DOHH2 (cell line): ENCODE data around the gene MAB21L3.

Experiments
- H3F3A ChIP-seq: fragments of 200-600 bp; sonication (generic), shearing (Covaris generic); 2 replicates; pipeline ENCODE4 v1.6.0; 2016; ENCODE audit warnings: antibody characterized with exemption, mild to moderate bottlenecking; ENCODE audit not compliant: control insufficient read depth, insufficient read depth
- H3K27ac ChIP-seq: fragments of 200-600 bp; sonication (generic); 2 replicates; pipeline ENCODE4 v1.5.1; 2014; ENCODE audit warnings: low read depth, mild to moderate bottlenecking, low read length, moderate library complexity
- H3K27me3 ChIP-seq: fragments of 200-600 bp; sonication (generic); 2 replicates; pipeline ENCODE4 v1.6.1; 2014; ENCODE audit warnings: mild to moderate bottlenecking, low read length, mixed read lengths; ENCODE audit not compliant: control insufficient read depth
- H3K36me3 ChIP-seq: fragments of 200-600 bp; sonication (generic); 2 replicates; pipeline ENCODE4 v1.6.1; 2014; ENCODE audit warnings: mild to moderate bottlenecking, low read length, moderate library complexity, mixed read lengths; ENCODE audit not compliant: control insufficient read depth
- H3K4me1 ChIP-seq: fragments of 200-600 bp; sonication (generic); 2 replicates; pipeline ENCODE4 v1.6.1; 2014; ENCODE audit warnings: mild to moderate bottlenecking, low read length, mixed read lengths; ENCODE audit not compliant: control insufficient read depth
- H3K4me2 ChIP-seq: fragments of 200-600 bp; sonication (generic); 2 replicates; pipeline ENCODE4 v1.6.0; 2014; ENCODE audit warnings: mild to moderate bottlenecking, low read length, moderate library complexity
- H3K4me3 ChIP-seq: fragments of 200-600 bp; sonication (generic); 2 replicates; pipeline ENCODE4 v1.5.1; 2014; ENCODE audit warnings: mild to moderate bottlenecking, low read length, mixed read lengths
- H3K79me2 ChIP-seq: fragments of 200-600 bp; sonication (generic); 2 replicates; pipeline ENCODE4 v1.6.1; 2014; ENCODE audit warnings: mild to moderate bottlenecking, low read length, mixed read lengths; ENCODE audit not compliant: control insufficient read depth
- H3K9me2 ChIP-seq: fragments of 200-600 bp; sonication (generic); replicated peaks from 2 replicates; pipeline ENCODE4 v1.6.1; 2014; ENCODE audit warnings: mild to moderate bottlenecking, low read length, mixed read lengths; ENCODE audit not compliant: control insufficient read depth
- H3K9me3 ChIP-seq: fragments of 200-600 bp; sonication (generic); 2 replicates; pipeline ENCODE4 v1.6.1; 2014; ENCODE audit warnings: antibody characterized with exemption, low read length, mixed read lengths; ENCODE audit not compliant: control insufficient read depth, insufficient read depth
- H4K20me1 ChIP-seq: fragments of 200-600 bp; sonication (generic); 2 replicates; pipeline ENCODE4 v1.6.0; 2014; ENCODE audit warnings: low read depth, mild to moderate bottlenecking, antibody characterized with exemption, low read length, moderate library complexity; ENCODE audit not compliant: control insufficient read depth, insufficient read depth
- CTCF ChIP-seq: fragments of 200-600 bp; sonication (generic); IDR thresholded peaks from one replicate; pipeline ENCODE4 v1.5.1; 2014; ENCODE audit warnings: antibody characterized with exemption, mild to moderate bottlenecking, low read depth, low read length; ENCODE audit not compliant: poor library complexity, severe bottlenecking
- EZH2phosphoT487 ChIP-seq: fragments of 200-600 bp; sonication (generic); IDR thresholded peaks from 2 replicates; pipeline ENCODE4 v1.6.1; 2017; ENCODE audit warnings: borderline replicate concordance, mild to moderate bottlenecking, antibody characterized with exemption, low read length, moderate library complexity, mixed read lengths

Gene MAB21L3

GRCh38 chr1:116066868-116067565 lies 44.2 kb upstream of the MAB21L3 start:
- Histone ChIP-seq H3K9me2 (no peaks in the 10 kb centered on the region), H3K27me3 (no peaks in the 10 kb centered on the region; the same call in 1 of the 2 replicates), H4K20me1 (no peaks in the 10 kb centered on the region), H3K27ac (no peak overlapping the region), H3K4me2 (no peak overlapping the region), H3K36me3 (no peaks in the 10 kb centered on the region), H3K4me3 (no peak overlapping the region), H3K79me2 (no peaks in the 10 kb centered on the region), H3K4me1 (no peaks in the 10 kb centered on the region), H3K9me3 (no peaks in the 10 kb centered on the region), H3F3A (no peaks in the 10 kb centered on the region)
- no peak for TF ChIP-seq EZH2phosphoT487
- no peak for TF ChIP-seq CTCF

- no peaks in the 10 kb centered on the region for H3K9me3 ChIP-seq
- H3K27ac ChIP-seq = no peak overlapping the region
- H3K4me2 ChIP-seq = no peak overlapping the region
- H4K20me1 ChIP-seq = no peaks in the 10 kb centered on the region
- no peaks in the 10 kb centered on the region for H3K4me1 ChIP-seq
- H3K36me3 ChIP-seq = no peaks in the 10 kb centered on the region
- H3K27me3 ChIP-seq = no peaks in the 10 kb centered on the region; the same call in 1 of the 2 replicates
- no peak overlapping the region for H3K4me3 ChIP-seq
- TF ChIP-seq EZH2phosphoT487 (no peak), CTCF (no peak)
- H3F3A ChIP-seq = no peaks in the 10 kb centered on the region
- no peaks in the 10 kb centered on the region for H3K9me2 ChIP-seq
- H3K79me2 ChIP-seq = no peaks in the 10 kb centered on the region
Measured at GRCh38 chr1:116067566-116067890, 43.7 kb upstream of the MAB21L3 start.

GRCh38 chr1:116075575-116075974 lies 35.6 kb upstream of the MAB21L3 start:
- Histone ChIP-seq H3K27me3 (peaks cover 2% of the 10 kb centered on the region; the same call in 1 of the 2 replicates), H3K79me2 (no peaks in the 10 kb centered on the region)

More at GRCh38 chr1:116075575-116075974, 35.6 kb upstream of the MAB21L3 start:
- H3K9me3 ChIP-seq = no peaks in the 10 kb centered on the region
- H3F3A ChIP-seq = no peaks in the 10 kb centered on the region
- no peak for TF ChIP-seq CTCF
- TF ChIP-seq EZH2phosphoT487 = no peak
- H3K27ac ChIP-seq = no peak overlapping the region
- no peaks in the 10 kb centered on the region for H3K4me1 ChIP-seq
- H3K4me2 ChIP-seq = no peak overlapping the region
- H3K9me2 ChIP-seq = no peaks in the 10 kb centered on the region
- no peak overlapping the region for H3K4me3 ChIP-seq
- no peaks in the 10 kb centered on the region for H4K20me1 ChIP-seq
- H3K36me3 ChIP-seq = no peaks in the 10 kb centered on the region
